Glomerular endothelial cell (primary cell): ENCODE results near the gene RGS8. TPM values are rescaled to one million over a fixed set of nuclear protein-coding genes. Genes with fewer than 3 reads are reported as not detected.

Source experiments
- DNase-seq: peaks from one replicate; pipeline ENCODE4 v3.0.0-alpha.2; 2011; ENCODE audit warnings: low read depth, low spot score; ENCODE audit errors: extremely low read depth
- total RNA-seq: library from RNA; depleted of rRNA; stranded (reverse); fragments of >200 nt; gene quantifications from 2 replicates; pipeline ENCODE4 v1.2.3, GENCODE V29; 2015

RGS8 gene
- total RNA-seq, 1 donor from 2014 or later = not detected

- DNase-seq = no peak
These were observed 9.8 kb downstream of the RGS8 start for GRCh38 chr1:182674346-182675246.

GRCh38 chr1:182672487-182672836 lies 11.9 kb downstream of the RGS8 start:
- no peak for DNase-seq

- no peak for DNase-seq
These were observed 12.5 kb downstream of the RGS8 start for GRCh38 chr1:182671750-182672486.

- DNase-seq = no peak
These were observed 14.2 kb downstream of the RGS8 start for GRCh38 chr1:182670032-182670749.

- DNase-seq = no peak
These were observed 15.1 kb downstream of the RGS8 start for GRCh38 chr1:182669266-182669665.

GRCh38 chr1:182668521-182669054 lies 15.8 kb downstream of the RGS8 start:
- DNase-seq = no peak

- DNase-seq = no peak
These were observed 16.4 kb downstream of the RGS8 start for GRCh38 chr1:182667848-182668505.

- DNase-seq = no peak
These were observed 17.7 kb downstream of the RGS8 start for GRCh38 chr1:182666706-182667105.

- DNase-seq = no peak
These were observed 20.1 kb downstream of the RGS8 start for GRCh38 chr1:182664296-182664695.

GRCh38 chr1:182662956-182663355 lies 21.4 kb downstream of the RGS8 start:
- DNase-seq = no peak

GRCh38 chr1:182662121-182662890 lies 22.1 kb downstream of the RGS8 start:
- DNase-seq = no peak

GRCh38 chr1:182658055-182658454 lies 26.3 kb downstream of the RGS8 start:
- no peak for DNase-seq

GRCh38 chr1:182656842-182657397 lies 27.5 kb downstream of the RGS8 start:
- DNase-seq = no peak

- DNase-seq = no peak
These were observed 30.4 kb downstream of the RGS8 start for GRCh38 chr1:182653986-182654385.

- no peak for DNase-seq
These were observed 31.5 kb downstream of the RGS8 start for GRCh38 chr1:182652933-182653332.

GRCh38 chr1:182651339-182651724 lies 33.1 kb downstream of the RGS8 start:
- DNase-seq = no peak

GRCh38 chr1:182650678-182651338 lies 33.6 kb downstream of the RGS8 start:
- no peak for DNase-seq

- DNase-seq = no peak
These were observed 35.3 kb downstream of the RGS8 start for GRCh38 chr1:182649041-182649440.

- no peak for DNase-seq
These were observed 37.6 kb downstream of the RGS8 start for GRCh38 chr1:182646739-182647138.
